Superior temporal gyrus (tissue), 1 donor: Measurements from ENCODE around the gene CMPK2.
"Not testable (repeated sequence)": the region's sequence is repeated elsewhere in the genome, so short reads cannot be mapped to it uniquely, and the experiment has no call there.

ENCODE experiments used
- DNase-seq: peaks from one replicate; pipeline ENCODE4 v3.0.0-alpha.2; 2016; ENCODE audit errors: extremely low spot score

CMPK2 gene

GRCh38 chr2:6880200-6880733 lies 14.6 kb upstream of the CMPK2 start:
- no peak for DNase-seq

- DNase-seq, result no peak
Measured at GRCh38 chr2:6879011-6879410, 13.3 kb upstream of the CMPK2 start.

GRCh38 chr2:6878549-6878948 lies 12.8 kb upstream of the CMPK2 start:
- DNase-seq, result no peak

- DNase-seq, result peak; percentile 50
Measured at GRCh38 chr2:6877402-6878304, 11.9 kb upstream of the CMPK2 start, which contains the start of gene RSAD2. RSAD2 (plus strand) TSS chr2:6877777; CDS start chr2:6877801, 24 bp downstream.

GRCh38 chr2:6876309-6876708 lies 10.6 kb upstream of the CMPK2 start:
- DNase-seq, result no peak

- no peak for DNase-seq
Measured at GRCh38 chr2:6874032-6874431, 8.3 kb upstream of the CMPK2 start.

- no peak for DNase-seq
Measured at GRCh38 chr2:6872394-6872793, 6.7 kb upstream of the CMPK2 start.

GRCh38 chr2:6866982-6867381 lies 1.3 kb upstream of the CMPK2 start:
- DNase-seq, result no peak

- DNase-seq, result peak; percentile 35
Measured at GRCh38 chr2:6866275-6866671, 566 bp upstream of the CMPK2 start.

- no peak for DNase-seq
Measured at GRCh38 chr2:6864923-6865345, 773 bp downstream of the CMPK2 start.

GRCh38 chr2:6864231-6864754 lies 1.4 kb downstream of the CMPK2 start:
- no peak for DNase-seq

GRCh38 chr2:6863792-6864191 lies 1.9 kb downstream of the CMPK2 start:
- DNase-seq, result no peak

GRCh38 chr2:6860296-6860695 lies 5.4 kb downstream of the CMPK2 start:
- no peak for DNase-seq

GRCh38 chr2:6858466-6859027 lies 7.2 kb downstream of the CMPK2 start:
- not testable (repeated sequence) for DNase-seq

GRCh38 chr2:6856548-6856920 lies 9.2 kb downstream of the CMPK2 start:
- no peak for DNase-seq

GRCh38 chr2:6855860-6856547 lies 9.7 kb downstream of the CMPK2 start:
- DNase-seq, result no peak

- no peak for DNase-seq
Measured at GRCh38 chr2:6854416-6854815, 11.3 kb downstream of the CMPK2 start.

- DNase-seq, result no peak
Measured at GRCh38 chr2:6852195-6852594, 13.5 kb downstream of the CMPK2 start.

GRCh38 chr2:6846967-6847681 lies 18.6 kb downstream of the CMPK2 start:
- no peak for DNase-seq

- no peak for DNase-seq
Measured at GRCh38 chr2:6846540-6846939, 19.2 kb downstream of the CMPK2 start.

- no peak for DNase-seq
Measured at GRCh38 chr2:6845903-6846302, 19.8 kb downstream of the CMPK2 start.
